NCI-H2029 treated with DMSO at 0.1 percent for 48 hours (cell line): ENCODE data around the gene GPR135.

Experiments
- DNase-seq: peaks from one replicate; lab custom pipeline; 2025; lab: John Stamatoyannopoulos, UW

GPR135 gene

DNA sequence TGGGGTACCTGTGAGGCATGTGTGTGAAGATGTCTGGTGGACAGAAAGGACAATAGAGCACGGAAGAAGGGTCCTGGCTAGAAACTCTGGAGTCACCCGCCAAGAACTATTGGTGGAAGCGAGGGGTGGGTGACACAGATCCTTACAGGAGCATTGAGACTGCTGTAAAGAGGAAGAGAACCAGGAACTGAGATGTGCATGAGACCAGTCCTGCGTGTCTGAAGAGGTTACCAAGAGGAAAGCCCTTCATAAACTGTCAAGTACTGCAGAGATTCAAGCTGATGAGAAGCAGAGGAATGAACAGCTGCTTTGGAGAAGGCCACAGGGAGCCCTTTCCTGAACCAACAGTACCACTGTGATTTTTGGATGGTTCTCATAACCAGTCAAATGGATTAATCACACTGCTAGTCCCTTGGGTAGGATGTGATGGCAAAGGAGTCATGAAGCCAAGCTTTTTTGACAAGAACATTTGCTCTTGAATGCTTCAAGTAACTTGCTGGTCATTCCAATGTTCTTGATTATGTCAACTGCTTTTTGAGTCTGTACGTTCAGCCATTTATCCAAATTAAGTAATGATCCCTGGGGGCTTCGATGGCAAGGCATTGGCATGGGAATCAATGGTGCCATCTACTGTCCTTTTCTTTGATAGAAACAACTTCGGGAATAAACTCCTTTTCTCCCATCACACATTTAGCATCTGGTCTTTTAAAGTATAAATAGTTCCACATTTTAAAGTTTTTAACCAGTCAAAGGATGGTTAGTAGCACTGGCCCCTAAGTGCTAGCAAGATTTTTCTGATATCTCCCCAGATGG is 42.9 kb downstream of the GPR135 start:
- DNase-seq, result no peak

DNA sequence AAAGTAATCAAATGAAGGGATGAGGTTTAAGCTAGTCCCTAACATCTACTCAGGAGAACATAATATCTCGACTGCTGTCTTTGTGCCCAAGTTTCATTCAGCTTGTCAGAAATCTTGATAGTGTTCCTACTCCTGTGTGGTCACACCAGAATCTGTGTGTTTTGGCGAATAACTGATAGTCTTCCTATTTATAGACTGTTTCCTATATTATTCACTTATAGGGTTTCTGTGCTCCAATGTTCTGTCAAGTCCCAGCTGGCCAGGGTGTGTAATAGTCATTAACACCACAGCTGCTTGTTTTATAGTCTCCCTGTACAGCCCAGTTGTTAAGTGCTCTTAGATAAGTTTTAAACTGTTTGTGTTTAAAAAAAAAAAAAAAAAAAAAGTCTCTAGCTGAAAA is 45.9 kb downstream of the GPR135 start:
- no peak for DNase-seq

DNA sequence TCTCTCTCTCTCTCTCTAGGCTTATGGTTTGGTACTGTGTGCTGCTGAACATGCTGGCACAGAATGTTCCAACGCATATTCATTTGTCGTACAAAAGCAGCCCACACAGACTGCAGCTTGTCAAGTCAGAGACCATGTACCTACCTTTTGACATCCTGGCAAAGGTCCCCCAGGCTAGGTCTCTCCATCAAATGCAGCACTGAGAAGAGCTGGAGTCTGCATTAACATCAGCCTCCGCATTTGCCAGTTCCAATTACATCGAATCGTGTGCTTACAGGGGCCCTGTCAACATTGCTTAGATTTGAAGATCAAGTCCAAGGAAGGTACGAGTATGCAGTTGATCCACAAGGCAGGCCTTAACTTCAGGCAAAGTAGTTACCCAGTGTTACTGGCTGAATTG is 47.9 kb downstream of the GPR135 start:
- DNase-seq, result no peak

DNA sequence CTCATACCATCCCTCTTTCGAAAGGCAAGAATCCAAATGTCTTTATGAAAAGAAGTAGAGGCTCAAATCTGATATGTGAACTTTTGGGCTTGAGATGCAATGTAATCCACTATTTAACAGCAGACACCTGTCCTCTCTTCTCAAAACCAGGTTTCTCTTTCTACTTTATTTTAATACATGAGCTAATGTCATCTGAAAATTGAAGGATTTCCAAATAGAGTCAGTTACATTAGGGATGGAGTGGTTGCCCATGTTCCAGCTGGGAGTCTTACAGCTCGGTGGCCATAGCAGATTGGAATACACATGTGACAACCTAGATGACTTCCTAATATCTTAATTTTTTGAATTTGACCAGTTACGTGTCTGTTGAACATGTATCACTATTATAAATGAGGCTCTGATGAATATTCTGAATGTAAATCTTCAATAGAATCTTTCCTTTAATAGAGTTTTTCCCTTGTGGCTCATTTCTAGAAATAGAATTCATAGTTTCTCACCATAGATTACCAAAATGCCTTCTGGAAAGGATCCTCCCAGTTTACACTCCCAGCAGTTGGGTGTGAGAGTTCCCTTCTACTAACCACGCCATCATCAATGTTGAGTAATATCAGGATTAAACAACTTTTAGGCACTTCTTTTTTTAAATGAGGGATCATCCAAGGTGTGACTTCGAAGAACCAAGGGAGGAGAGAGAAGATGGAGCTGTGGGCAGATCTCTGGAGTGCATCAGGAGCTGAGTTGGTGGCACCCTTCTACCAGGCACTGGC is 49.2 kb downstream of the GPR135 start:
- DNase-seq, result no peak
